Measurements from ENCODE around the gene KRT77. TPM values are rescaled to one million over a fixed set of nuclear protein-coding genes. Genes with fewer than 3 reads are reported as not detected.

The KRT77 gene
- total RNA-seq, 2 donors from 2014 or later = not detected

GRCh38 chr12:52720365-52720886 lies 17.1 kb upstream of the KRT77 start:
- intact Hi-C loops (cut with DNase I) = no loop called here
- 65 to 70% methylated on average over 6 to 8 of the region's 8 CpGs for WGBS, 2 donors
- Histone ChIP-seq H3K4me1 (no peaks in the 10 kb centered on the region), H3K27me3 (peaks cover 0 to 4% of the 10 kb centered on the region in 2 donors), H3K27ac (no peak overlapping the region), H3K4me3 (no peak overlapping the region), H3K36me3 (replicated peaks in 1 of 2; ENCODE audit: insufficient read depth in 1 of 2, low read depth in 2 of 2) (no peaks in the 10 kb centered on the region), H3K9me3 (no peaks in the 10 kb centered on the region)
- no peak for DNase-seq
- TF ChIP-seq POLR2A (IDR thresholded peaks at IDR 0.05) (no peak), CTCF (IDR thresholded peaks at IDR 0.05) (no peak)
- ATAC-seq = no peak

- intact Hi-C loops (cut with DNase I) = no loop called here
- Histone ChIP-seq H3K27me3 (peaks cover 0 to 18% of the 10 kb centered on the region in 2 donors), H3K27ac (no peak overlapping the region), H3K4me1 (peaks cover 9% of the 10 kb centered on the region), H3K9me3 (no peaks in the 10 kb centered on the region), H3K36me3 (replicated peaks in 1 of 2; ENCODE audit: insufficient read depth in 1 of 2, low read depth in 2 of 2) (no peaks in the 10 kb centered on the region), H3K4me3 (no peak overlapping the region)
- WGBS, 2 donors = 87 to 90% methylated on average over 5 of the region's 5 CpGs
- TF ChIP-seq CTCF (IDR thresholded peaks at IDR 0.05) = no peak
- no peak for TF ChIP-seq POLR2A (IDR thresholded peaks at IDR 0.05)
- no peak for ATAC-seq
- DNase-seq = no peak
These were observed 12.7 kb upstream of the KRT77 start for GRCh38 chr12:52716061-52716460.

GRCh38 chr12:52715416-52715815 lies 12.1 kb upstream of the KRT77 start:
- no peaks in the 10 kb centered on the region for H3K36me3 ChIP-seq (replicated peaks in 1 of 2; ENCODE audit: insufficient read depth in 1 of 2, low read depth in 2 of 2)
- H3K27me3 ChIP-seq = peaks cover 0 to 18% of the 10 kb centered on the region in 2 donors
- H3K4me3 ChIP-seq = no peak overlapping the region
- 68 to 81% methylated on average over 4 to 14 of the region's 14 CpGs for WGBS, 2 donors
- H3K4me1 ChIP-seq = peaks cover 9% of the 10 kb centered on the region
- intact Hi-C loops (cut with DNase I) = no loop called here
- H3K9me3 ChIP-seq = no peaks in the 10 kb centered on the region
- ATAC-seq (no peak), DNase-seq (peak in 3 of 4 donors; percentile 10 to 32 (median 16))
- no peak overlapping the region for H3K27ac ChIP-seq
- TF ChIP-seq POLR2A (IDR thresholded peaks at IDR 0.05) = no peak
- peak in 2 of 7 experiments; percentile 13 to 17 for TF ChIP-seq CTCF (IDR thresholded peaks at IDR 0.05)

GRCh38 chr12:52714887-52715281 lies 11.6 kb upstream of the KRT77 start:
- peaks cover 0 to 18% of the 10 kb centered on the region in 2 donors for H3K27me3 ChIP-seq
- DNase-seq (no peak), ATAC-seq (no peak)
- H3K27ac ChIP-seq = no peak overlapping the region
- H3K4me3 ChIP-seq = no peak overlapping the region
- intact Hi-C loops (cut with DNase I) = no loop called here
- H3K36me3 ChIP-seq (replicated peaks in 1 of 2; ENCODE audit: insufficient read depth in 1 of 2, low read depth in 2 of 2) = no peaks in the 10 kb centered on the region
- TF ChIP-seq POLR2A (IDR thresholded peaks at IDR 0.05) (no peak), CTCF (IDR thresholded peaks at IDR 0.05) (no peak)
- H3K9me3 ChIP-seq = no peaks in the 10 kb centered on the region
- WGBS, 2 donors = 72 to 90% methylated on average over 4 of the region's 4 CpGs
- peaks cover 9% of the 10 kb centered on the region for H3K4me1 ChIP-seq
